ENCODE data around the gene RALGAPA2. TPM values are rescaled to one million over a fixed set of nuclear protein-coding genes. Genes with fewer than 3 reads are reported as not detected.

Gene RALGAPA2
- total RNA-seq, 1 donor from 2014 or later = 73.8 TPM

DNA sequence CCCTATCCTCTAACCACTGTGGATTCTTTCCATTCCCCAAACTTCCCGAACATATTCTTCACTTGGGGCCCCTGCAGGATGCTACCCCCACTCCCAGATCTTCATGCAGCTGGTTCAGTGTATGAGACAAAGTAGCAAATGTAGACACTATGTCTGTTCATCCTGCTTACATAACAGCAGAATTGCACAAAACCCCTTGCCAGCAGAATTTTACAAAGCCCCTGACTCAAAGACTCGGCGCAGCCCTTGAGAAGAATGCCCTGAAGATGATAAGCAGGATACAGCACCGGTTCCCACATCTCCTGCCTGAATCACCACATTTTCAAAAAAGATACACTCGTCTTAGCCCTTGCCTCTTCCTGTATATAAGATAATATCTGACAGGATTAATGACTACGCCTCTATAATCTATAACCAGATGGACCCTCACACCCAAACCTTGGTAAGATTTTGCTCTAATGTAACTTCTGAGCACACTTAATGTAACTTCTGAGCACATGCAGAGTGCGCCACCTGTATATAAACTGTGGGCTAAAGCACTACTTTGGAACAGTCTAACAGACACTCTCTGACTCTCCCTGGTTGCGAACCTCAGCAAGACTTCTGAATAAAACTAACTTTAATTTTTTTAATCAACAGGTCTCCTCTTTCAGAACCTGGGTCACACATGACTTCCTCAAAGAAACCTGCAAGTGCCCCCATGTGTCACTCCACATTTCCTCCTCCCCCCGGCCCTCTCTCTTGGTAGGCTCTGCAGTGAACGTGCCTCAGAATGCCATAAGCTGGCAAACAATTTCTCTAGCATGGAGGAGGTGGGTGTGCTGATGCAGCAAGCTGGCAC, 28.7 kb downstream of the RALGAPA2 start:
- no peaks in the 10 kb centered on the region for H3K36me3 ChIP-seq
- H3K27ac ChIP-seq = no peak overlapping the region
- H3K4me3 ChIP-seq = no peak overlapping the region
- peaks cover 56% of the 10 kb centered on the region for H3K4me1 ChIP-seq
- no peaks in the 10 kb centered on the region for H3K9me3 ChIP-seq
- DNase-seq = no peak
- ATAC-seq = no peak
- TF ChIP-seq, protein P1, sequence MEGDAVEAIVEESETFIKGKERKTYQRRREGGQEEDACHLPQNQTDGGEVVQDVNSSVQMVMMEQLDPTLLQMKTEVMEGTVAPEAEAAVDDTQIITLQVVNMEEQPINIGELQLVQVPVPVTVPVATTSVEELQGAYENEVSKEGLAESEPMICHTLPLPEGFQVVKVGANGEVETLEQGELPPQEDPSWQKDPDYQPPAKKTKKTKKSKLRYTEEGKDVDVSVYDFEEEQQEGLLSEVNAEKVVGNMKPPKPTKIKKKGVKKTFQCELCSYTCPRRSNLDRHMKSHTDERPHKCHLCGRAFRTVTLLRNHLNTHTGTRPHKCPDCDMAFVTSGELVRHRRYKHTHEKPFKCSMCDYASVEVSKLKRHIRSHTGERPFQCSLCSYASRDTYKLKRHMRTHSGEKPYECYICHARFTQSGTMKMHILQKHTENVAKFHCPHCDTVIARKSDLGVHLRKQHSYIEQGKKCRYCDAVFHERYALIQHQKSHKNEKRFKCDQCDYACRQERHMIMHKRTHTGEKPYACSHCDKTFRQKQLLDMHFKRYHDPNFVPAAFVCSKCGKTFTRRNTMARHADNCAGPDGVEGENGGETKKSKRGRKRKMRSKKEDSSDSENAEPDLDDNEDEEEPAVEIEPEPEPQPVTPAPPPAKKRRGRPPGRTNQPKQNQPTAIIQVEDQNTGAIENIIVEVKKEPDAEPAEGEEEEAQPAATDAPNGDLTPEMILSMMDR (IDR thresholded peaks at IDR 0.05) = no peak
- no peaks in the 10 kb centered on the region for H3K27me3 ChIP-seq (ENCODE audit: low read depth)
- intact Hi-C loops (cut with DNase I) = no loop called here

DNA sequence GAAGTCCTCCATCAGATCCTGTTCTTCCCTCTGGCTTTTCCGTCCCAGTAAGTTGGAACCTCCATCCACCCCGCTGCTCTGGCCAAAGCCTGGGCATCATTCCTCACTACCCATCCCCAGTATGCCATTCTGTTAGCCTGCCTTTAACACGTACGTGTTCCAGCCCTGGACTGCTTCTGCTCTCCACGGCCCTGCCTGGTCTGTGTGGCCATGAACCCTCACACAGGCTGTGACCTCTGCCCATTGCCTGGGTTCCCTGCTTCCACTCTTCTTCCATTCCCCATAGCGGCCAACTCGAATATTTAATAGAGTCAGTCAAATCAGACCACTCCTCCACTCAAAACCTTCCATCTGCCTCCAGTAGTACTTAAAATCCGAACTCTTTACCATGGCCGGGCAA, 29.4 kb downstream of the RALGAPA2 start:
- Histone ChIP-seq H3K27ac (no peak overlapping the region), H3K36me3 (peaks cover 3% of the 10 kb centered on the region), H3K27me3 (ENCODE audit: low read depth) (no peaks in the 10 kb centered on the region), H3K4me1 (peaks cover 56% of the 10 kb centered on the region), H3K4me3 (no peak overlapping the region), H3K9me3 (no peaks in the 10 kb centered on the region)
- TF ChIP-seq, protein P1 (IDR thresholded peaks at IDR 0.05) = no peak
- ATAC-seq (no peak), DNase-seq (no peak)
- intact Hi-C loops (cut with DNase I) = no loop called here

DNA sequence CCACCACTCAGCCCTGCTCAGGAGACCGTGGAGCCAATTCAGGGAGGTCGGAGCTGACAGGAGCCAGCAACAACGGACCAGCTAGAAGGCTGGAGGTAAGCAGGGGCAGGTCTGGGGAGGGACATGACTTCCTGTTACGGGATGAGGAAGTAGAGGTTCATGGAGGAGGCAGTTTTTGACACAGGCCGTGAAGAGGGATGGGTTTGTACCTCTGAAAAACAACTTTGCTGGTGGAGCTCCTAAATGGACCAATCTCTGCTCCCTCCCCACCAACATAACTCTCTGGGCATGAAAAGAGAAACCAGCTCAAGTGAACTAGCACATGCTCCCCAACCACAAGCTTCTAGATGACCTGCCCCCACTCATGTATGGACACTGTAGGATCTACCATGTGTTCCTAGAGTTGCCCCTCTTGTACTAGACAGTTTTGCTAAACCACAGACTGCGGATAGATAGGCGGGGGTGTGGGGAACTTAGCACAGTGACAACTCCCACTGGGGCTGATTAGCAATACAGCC, 31.4 kb downstream of the RALGAPA2 start:
- H3K27me3 ChIP-seq (ENCODE audit: low read depth) = no peaks in the 10 kb centered on the region
- intact Hi-C loops (cut with DNase I) = no loop called here
- peak; percentile 48 for DNase-seq
- H3K27ac ChIP-seq = no peak overlapping the region
- peaks cover 7% of the 10 kb centered on the region for H3K36me3 ChIP-seq
- no peaks in the 10 kb centered on the region for H3K9me3 ChIP-seq
- H3K4me1 ChIP-seq = peaks cover 52% of the 10 kb centered on the region
- H3K4me3 ChIP-seq = no peak overlapping the region
- TF ChIP-seq, protein P1 (IDR thresholded peaks at IDR 0.05) = no peak
- peak; percentile 45 to 48 for ATAC-seq

DNA sequence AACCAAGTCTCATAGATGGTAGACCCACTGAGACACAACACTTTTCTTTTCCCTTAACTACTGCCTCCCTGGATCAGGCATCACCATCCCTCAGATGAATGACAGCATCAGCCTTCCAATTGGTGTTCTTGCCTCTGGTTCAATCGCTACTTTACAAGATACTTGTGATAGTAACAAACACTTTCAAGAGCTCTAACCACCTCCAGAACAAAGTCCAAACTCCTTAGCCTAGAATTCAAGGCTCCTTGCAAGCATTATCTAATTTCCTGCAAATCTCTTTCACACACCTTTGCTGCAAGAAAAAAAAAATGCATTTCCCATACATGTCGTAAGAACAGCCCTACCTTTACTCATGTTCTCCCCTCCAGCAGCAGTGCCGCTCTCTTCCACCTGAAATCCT, 33.1 kb downstream of the RALGAPA2 start:
- intact Hi-C loops (cut with DNase I) = no loop called here
- Histone ChIP-seq H3K4me1 (peaks cover 37% of the 10 kb centered on the region), H3K4me3 (no peak overlapping the region), H3K27ac (no peak overlapping the region), H3K36me3 (peaks cover 11% of the 10 kb centered on the region), H3K27me3 (ENCODE audit: low read depth) (no peaks in the 10 kb centered on the region), H3K9me3 (no peaks in the 10 kb centered on the region)
- ATAC-seq = no peak
- TF ChIP-seq, protein P1 (IDR thresholded peaks at IDR 0.05) = no peak
- no peak for DNase-seq

DNA sequence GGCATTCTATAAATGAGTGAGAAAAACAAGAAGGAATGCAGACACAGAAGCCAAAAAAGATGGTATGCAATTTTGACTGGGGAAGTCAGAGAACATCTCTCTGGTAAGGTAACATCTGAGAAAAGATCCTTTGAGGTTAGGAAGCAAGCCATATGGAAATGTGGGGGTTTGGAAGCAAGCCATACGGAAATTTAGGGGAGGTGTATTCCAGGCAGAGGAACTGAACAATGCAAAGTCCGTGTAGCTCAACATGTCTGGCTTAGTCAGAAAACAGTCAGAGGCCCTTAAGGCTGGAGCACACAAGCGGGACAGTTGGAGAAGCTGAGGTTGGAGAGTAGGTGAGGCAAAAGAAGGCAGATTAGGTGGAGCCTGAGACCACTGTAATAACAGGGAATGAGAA, 35.3 kb downstream of the RALGAPA2 start:
- Histone ChIP-seq H3K4me1 (peaks cover 15% of the 10 kb centered on the region), H3K9me3 (no peaks in the 10 kb centered on the region), H3K27ac (no peak overlapping the region), H3K4me3 (no peak overlapping the region), H3K36me3 (peaks cover 11% of the 10 kb centered on the region), H3K27me3 (ENCODE audit: low read depth) (no peaks in the 10 kb centered on the region)
- no peak for DNase-seq
- intact Hi-C loops (cut with DNase I) = no loop called here
- no peak for ATAC-seq
- TF ChIP-seq, protein P1 (IDR thresholded peaks at IDR 0.05) = no peak
